DMS 273 (cell line): Measurements from ENCODE around the gene SEC24A.
"Not testable (repeated sequence)": the region's sequence is repeated elsewhere in the genome, so short reads cannot be mapped to it uniquely, and the experiment has no call there.

Source experiments
- DNase-seq: peaks from one replicate; lab custom pipeline; 2025; ENCODE audit not compliant: unreplicated experiment; lab: John Stamatoyannopoulos, UW

SEC24A gene

GRCh38 chr5:134738963-134739661, 90.5 kb downstream of the SEC24A start:
- DNase-seq: peak; percentile 71

- DNase-seq: no peak
These were observed 92.5 kb downstream of the SEC24A start for GRCh38 chr5:134741052-134741451.

- DNase-seq: no peak
These were observed 93.5 kb downstream of the SEC24A start for GRCh38 chr5:134742134-134742533.

- DNase-seq: no peak
These were observed 100.8 kb downstream of the SEC24A start for GRCh38 chr5:134749415-134749814.

- DNase-seq: no peak
These were observed 109.6 kb downstream of the SEC24A start for GRCh38 chr5:134758176-134758503.

- peak; percentile 98 for DNase-seq
These were observed 110.1 kb downstream of the SEC24A start, which contains the start of gene DDX46 for GRCh38 chr5:134758504-134759341. DDX46 (plus strand) TSS chr5:134758779; CDS start chr5:134758939, 160 bp downstream.

- DNase-seq: not testable (repeated sequence)
These were observed 119.1 kb downstream of the SEC24A start for GRCh38 chr5:134767528-134768291.

- no peak for DNase-seq
These were observed 120.6 kb downstream of the SEC24A start for GRCh38 chr5:134769206-134769605.

- no peak for DNase-seq
These were observed 124.0 kb downstream of the SEC24A start for GRCh38 chr5:134772461-134773125.

- no peak for DNase-seq
These were observed 128.8 kb downstream of the SEC24A start for GRCh38 chr5:134777366-134777765.
